NCI-H2227 (cell line): ENCODE results near the gene PIGB.
"Not testable (repeated sequence)": the region's sequence is repeated elsewhere in the genome, so short reads cannot be mapped to it uniquely, and the experiment has no call there.

Experiments used
- DNase-seq: peaks from one replicate; lab custom pipeline; 2025; ENCODE audit not compliant: unreplicated experiment; lab: John Stamatoyannopoulos, UW

PIGB gene

GRCh38 chr15:55318588-55319494, at the start of gene PIGB, which contains the start of gene PIGBOS1:
PIGB (plus strand) TSS chr15:55319222; CDS start chr15:55319251, 29 bp downstream.
PIGBOS1 (minus strand) TSS chr15:55319123; CDS start chr15:55317792, 1,331 bp downstream.
- DNase-seq: peak; percentile 89

GRCh38 chr15:55270291-55270690, 48.7 kb upstream of the PIGB start:
- DNase-seq: no peak

GRCh38 chr15:55276324-55276723, 42.7 kb upstream of the PIGB start:
- DNase-seq: no peak

GRCh38 chr15:55277116-55277564, 41.9 kb upstream of the PIGB start:
- DNase-seq: no peak

GRCh38 chr15:55277715-55278114, 41.3 kb upstream of the PIGB start:
- DNase-seq: no peak

- DNase-seq: no peak
Measured at GRCh38 chr15:55279100-55279745, 39.8 kb upstream of the PIGB start.

GRCh38 chr15:55279746-55280351, 39.2 kb upstream of the PIGB start:
- no peak for DNase-seq

GRCh38 chr15:55280589-55280988, 38.4 kb upstream of the PIGB start:
- not testable (repeated sequence) for DNase-seq

- no peak for DNase-seq
Measured at GRCh38 chr15:55281517-55282228, 37.3 kb upstream of the PIGB start.

GRCh38 chr15:55282284-55282833, 36.7 kb upstream of the PIGB start:
- DNase-seq: no peak

- no peak for DNase-seq
Measured at GRCh38 chr15:55283379-55284147, 35.5 kb upstream of the PIGB start.

GRCh38 chr15:55284426-55284825, 34.6 kb upstream of the PIGB start:
- no peak for DNase-seq

- DNase-seq: not testable (repeated sequence)
Measured at GRCh38 chr15:55286442-55287189, 32.4 kb upstream of the PIGB start.

- no peak for DNase-seq
Measured at GRCh38 chr15:55288006-55288717, 30.9 kb upstream of the PIGB start.

- DNase-seq: no peak
Measured at GRCh38 chr15:55289011-55289745, 29.8 kb upstream of the PIGB start.

GRCh38 chr15:55289746-55290527, 29.1 kb upstream of the PIGB start, which contains the start of gene RAB27A:
RAB27A (minus strand) TSS chr15:55289813; CDS start chr15:55234934, 54,879 bp downstream.
- peak; percentile 67 for DNase-seq

- DNase-seq: peak; percentile 75
Measured at GRCh38 chr15:55290528-55291057, 28.4 kb upstream of the PIGB start.
